Naive thymus-derived CD4-positive, alpha-beta T cell (primary cell): ENCODE measurements around the gene C14orf132. TPM values are rescaled to one million over a fixed set of nuclear protein-coding genes. Genes with fewer than 3 reads are reported as not detected.
"Not testable (repeated sequence)": the region's sequence is repeated elsewhere in the genome, so short reads cannot be mapped to it uniquely, and the experiment has no call there.

Experiments used
- ATAC-seq: fragments of 150-1000 bp; cut with Tn5 transposase; 2 replicates; pipeline ENCODE4 v1.10.0; 2021; ENCODE audit warnings: mild to moderate bottlenecking, moderate library complexity
- CTCF ChIA-PET: fragments of 350-600 bp; sonication (Branson Sonifier 250); formaldehyde crosslinking; loops from one replicate; lab custom pipeline; 2021; ENCODE audit warnings: antibody characterized with exemption; lab: Charles Lee
- POLR2A ChIA-PET: fragments of 350-600 bp; sonication (Branson Sonifier 250); formaldehyde crosslinking; loops from one replicate; lab custom pipeline; 2021; ENCODE audit warnings: antibody characterized with exemption, inconsistent platforms; lab: Charles Lee
- DNase-seq, 9 donors: peaks; one replicate each; pipeline versions ENCODE4 v3.0.0 to v3.0.0-alpha.2; 2020 to 2022; ENCODE audit warnings: mixed read lengths in 1 of 9
- H3K27ac ChIP-seq: one replicate; pipeline ENCODE4 v1.7.0; 2013; ENCODE audit warnings: mild to moderate bottlenecking, low read depth, low read length, moderate library complexity
- H3K27me3 ChIP-seq, 2 donors: one replicate each; pipeline ENCODE4 v1.7.0; 2013; ENCODE audit warnings: low read length in 2 of 2, mild to moderate bottlenecking in 2 of 2, moderate library complexity in 2 of 2; ENCODE audit not compliant: control insufficient read depth in 2 of 2, insufficient read depth in 2 of 2
- H3K36me3 ChIP-seq, 3 experiments: 1 replicate in 2 of 3; 2 replicates in 1 of 3; pipeline ENCODE4 v1.7.0; 2013; ENCODE audit warnings: low read length in 3 of 3, mild to moderate bottlenecking in 3 of 3, moderate library complexity in 1 of 3; ENCODE audit not compliant: insufficient read depth in 3 of 3, control insufficient read depth in 2 of 3
- H3K4me1 ChIP-seq, 2 donors: one replicate each; pipeline ENCODE4 v1.7.0; 2013; ENCODE audit warnings: low read length in 2 of 2, mild to moderate bottlenecking in 2 of 2, moderate library complexity in 1 of 2; ENCODE audit not compliant: control insufficient read depth in 2 of 2, insufficient read depth in 2 of 2
- H3K4me3 ChIP-seq: 2 replicates; pipeline ENCODE4 v1.7.0; 2013; ENCODE audit warnings: mild to moderate bottlenecking, low read length
- H3K9me3 ChIP-seq, 3 experiments: 1 replicate in 2 of 3; 2 replicates in 1 of 3; pipeline ENCODE4 v1.7.0; 2013; ENCODE audit warnings: low read length in 3 of 3; ENCODE audit not compliant: control insufficient read depth in 2 of 3
- H3K27ac Mint-ChIP-seq, 9 donors: one replicate each; pipeline ENCODE4 v1.8.0; 2020 to 2022; ENCODE audit warnings: mixed read lengths in 9 of 9, mild to moderate bottlenecking in 8 of 9, moderate library complexity in 5 of 9, inconsistent platforms in 2 of 9
- H3K27me3 Mint-ChIP-seq, 5 donors: one replicate each; pipeline ENCODE4 v1.8.0; 2021 to 2022; ENCODE audit warnings: mixed read lengths in 5 of 5, mild to moderate bottlenecking in 1 of 5
- H3K36me3 Mint-ChIP-seq, 5 donors: one replicate each; pipeline ENCODE4 v1.8.0; 2020 to 2022; ENCODE audit warnings: mixed read lengths in 5 of 5, mild to moderate bottlenecking in 3 of 5, inconsistent platforms in 1 of 5
- H3K4me1 Mint-ChIP-seq, 7 donors: one replicate each; pipeline ENCODE4 v1.8.0; 2020 to 2022; ENCODE audit warnings: mixed read lengths in 7 of 7, mild to moderate bottlenecking in 3 of 7, inconsistent platforms in 1 of 7
- H3K4me3 Mint-ChIP-seq, 10 donors: one replicate each; pipeline ENCODE4 v1.8.0; 2020 to 2022; ENCODE audit warnings: mild to moderate bottlenecking in 10 of 10, mixed read lengths in 10 of 10, moderate library complexity in 6 of 10, inconsistent platforms in 2 of 10
- H3K9me3 Mint-ChIP-seq, 11 donors: one replicate each; pipeline ENCODE4 v1.8.0; 2020 to 2022; ENCODE audit warnings: mixed read lengths in 11 of 11, mild to moderate bottlenecking in 4 of 11, inconsistent platforms in 1 of 11, moderate library complexity in 1 of 11
- intact Hi-C, 2 donors: fragments of 100-400 bp; cut with micrococcal nuclease; formaldehyde crosslinking; loops; one replicate each; pipeline ENCODE4 v1.15.1; 2023
- polyA plus RNA-seq, 2 donors: library from polyadenylated mRNA; unstranded; fragments of 300-500 nt; fragmentation: Illumina TruSeq; gene quantifications; one replicate each; pipeline ENCODE4 v1.2.3, GENCODE V29; 2021
- total RNA-seq, 6 experiments: library from RNA in 5 of 6; stranded (reverse) in 5 of 6; gene quantifications; 1 replicate in 5 of 6; 2 replicates in 1 of 6; pipeline ENCODE4 v1.2.3 and lab custom pipeline; 2021 to 2026

C14orf132 gene
- total and polyA plus RNA-seq, 7 experiments from 2014 or later, result 0.41 to 22.9 (median 7.2) TPM

- intact Hi-C loops, result no loop called here
- ChIA-PET CTCF (interaction anchor here (0.6 to 1.3 kb wide), 3 partner anchors 10 to 112 kb away, joined by 3 read pairs; no protein-coding TSS in a partner anchor), POLR2A (no interaction called here)
- no peak for ATAC-seq
- DNase-seq, result no peak
- Histone ChIP-seq H3K9me3 (no peaks in the 10 kb centered on the region), H3K36me3 (no peaks in the 10 kb centered on the region), H3K4me1 (no peaks in the 10 kb centered on the region), H3K27me3 (peaks cover 0 to 4% of the 10 kb centered on the region in 2 donors), H3K4me3 (no peak overlapping the region), H3K27ac (no peak overlapping the region)
- Mint-ChIP-seq H3K9me3 (peaks cover 0 to 28% (median 16%) of the 10 kb centered on the region in 11 donors), H3K4me3 (no peak overlapping the region), H3K36me3 (peaks cover 0 to 14% (median 6%) of the 10 kb centered on the region in 5 donors), H3K4me1 (no peaks in the 10 kb centered on the region), H3K27ac (no peak overlapping the region), H3K27me3 (peaks cover 40 to 67% (median 54%) of the 10 kb centered on the region in 5 donors)
These were observed 36.7 kb upstream of the C14orf132 start for GRCh38 chr14:96002498-96002884.

- ATAC-seq, result no peak
- Histone ChIP-seq H3K4me3 (no peak overlapping the region), H3K36me3 (no peaks in the 10 kb centered on the region), H3K9me3 (peaks cover 0 to 8% (median 0%) of the 10 kb centered on the region in 3 experiments), H3K27me3 (no peaks in the 10 kb centered on the region), H3K27ac (no peak overlapping the region), H3K4me1 (no peaks in the 10 kb centered on the region)
- peaks cover 9 to 31% (median 16%) of the 10 kb centered on the region in 11 donors for H3K9me3 Mint-ChIP-seq
- intact Hi-C loops, result no loop called here
- ChIA-PET CTCF (interaction anchor here (0.8 to 1.5 kb wide), 2 partner anchors 54 to 88 kb away, joined by 3 to 6 read pairs; no protein-coding TSS in a partner anchor), POLR2A (no interaction called here)
- peaks cover 0 to 1% (median 0%) of the 10 kb centered on the region in 7 donors for H3K4me1 Mint-ChIP-seq
- DNase-seq, result no peak
- H3K27me3 Mint-ChIP-seq, result peaks cover 0 to 11% (median 1%) of the 10 kb centered on the region in 5 donors
- H3K4me3 Mint-ChIP-seq, result no peak overlapping the region
- peaks cover 0 to 12% (median 8%) of the 10 kb centered on the region in 5 donors for H3K36me3 Mint-ChIP-seq
- no peak overlapping the region for H3K27ac Mint-ChIP-seq
These were observed 28.0 kb upstream of the C14orf132 start for GRCh38 chr14:96011131-96011530.

DNA sequence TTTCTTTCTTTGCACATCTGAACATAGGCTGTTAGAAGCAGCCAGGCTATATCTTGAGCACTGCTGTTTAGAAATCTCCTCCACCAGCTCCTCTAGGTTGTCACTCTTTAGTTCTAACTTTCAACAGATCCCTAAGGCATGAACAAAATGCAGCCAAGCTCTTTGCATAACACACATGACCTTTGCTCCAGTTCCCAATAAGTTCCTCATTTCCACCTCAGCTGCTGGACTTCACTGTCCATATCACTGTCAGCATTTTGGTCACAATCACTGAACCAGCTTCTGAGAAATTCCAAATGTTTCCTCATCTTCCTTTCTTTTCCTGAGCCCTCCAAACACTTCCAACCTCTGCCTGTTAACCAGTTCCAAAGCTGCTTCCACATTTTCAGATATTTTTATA lies 27.6 kb upstream of the C14orf132 start:
- Histone ChIP-seq H3K36me3 (no peaks in the 10 kb centered on the region), H3K27ac (no peak overlapping the region), H3K4me3 (no peak overlapping the region), H3K4me1 (no peaks in the 10 kb centered on the region), H3K27me3 (no peaks in the 10 kb centered on the region), H3K9me3 (peaks cover 0 to 8% (median 0%) of the 10 kb centered on the region in 3 experiments)
- Mint-ChIP-seq H3K36me3 (peaks cover 0 to 12% (median 8%) of the 10 kb centered on the region in 5 donors), H3K27ac (peak overlapping the region in 1 of 9 donors; percentile 74), H3K4me1 (peaks cover 0 to 1% (median 0%) of the 10 kb centered on the region in 7 donors), H3K27me3 (peaks cover 0 to 14% (median 6%) of the 10 kb centered on the region in 5 donors), H3K4me3 (no peak overlapping the region), H3K9me3 (peaks cover 9 to 31% (median 16%) of the 10 kb centered on the region in 11 donors)
- CTCF ChIA-PET, result interaction anchor here (0.8 to 1.6 kb wide), 5 partner anchors 9 to 87 kb away, joined by 3 to 6 read pairs (median 3); no protein-coding TSS in a partner anchor
- no peak for ATAC-seq
- intact Hi-C loops, result loop anchor here in 1 of 2 donors (1.0 kb wide), 2 partner anchors 40 to 87 kb away; no protein-coding TSS in a partner anchor
- no peak for DNase-seq
- POLR2A ChIA-PET, result interaction anchor here (1.2 kb wide), 1 partner anchor 87 kb away, joined by 3 read pairs; no protein-coding TSS in a partner anchor

- CTCF ChIA-PET, result interaction anchor here (0.9 to 1.6 kb wide), 4 partner anchors 10 to 86 kb away, joined by 3 to 6 read pairs (median 4); no protein-coding TSS in a partner anchor
- not testable (repeated sequence) for H3K36me3 ChIP-seq, H3K4me1 Mint-ChIP-seq
These were observed 26.4 kb upstream of the C14orf132 start for GRCh38 chr14:96012757-96013156.

DNA sequence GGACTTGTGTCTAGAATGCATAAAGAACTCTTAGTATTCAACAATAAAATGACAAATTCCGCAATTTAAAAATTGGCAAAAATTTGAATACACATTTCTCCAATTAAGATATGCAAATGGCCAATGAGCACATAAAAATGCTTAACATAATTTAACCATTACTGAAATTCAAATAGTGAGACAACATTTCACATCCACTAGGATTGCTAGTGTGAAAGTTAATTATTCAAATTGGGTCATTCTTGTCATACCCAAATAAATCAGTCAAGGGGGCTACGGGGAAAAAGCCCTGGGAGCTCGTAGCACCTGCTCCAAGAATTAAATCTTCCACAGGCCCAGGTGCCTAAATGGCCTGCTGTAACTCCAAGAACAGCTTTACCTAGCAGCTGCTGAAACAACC lies 25.0 kb upstream of the C14orf132 start:
- Histone ChIP-seq H3K9me3 (peaks cover 0 to 8% (median 0%) of the 10 kb centered on the region in 3 experiments), H3K4me3 (no peak overlapping the region), H3K27me3 (no peaks in the 10 kb centered on the region), H3K4me1 (no peaks in the 10 kb centered on the region), H3K27ac (no peak overlapping the region), H3K36me3 (no peaks in the 10 kb centered on the region)
- peaks cover 0 to 1% (median 0%) of the 10 kb centered on the region in 7 donors for H3K4me1 Mint-ChIP-seq
- ATAC-seq, result no peak
- no peak for DNase-seq
- peaks cover 9 to 31% (median 16%) of the 10 kb centered on the region in 11 donors for H3K9me3 Mint-ChIP-seq
- CTCF ChIA-PET, result interaction anchor here (1.4 to 1.9 kb wide), 3 partner anchors 37 to 88 kb away, joined by 3 to 6 read pairs (median 4); no protein-coding TSS in a partner anchor
- intact Hi-C loops, result no loop called here
- H3K36me3 Mint-ChIP-seq, result peaks cover 0 to 16% (median 8%) of the 10 kb centered on the region in 5 donors
- H3K27me3 Mint-ChIP-seq, result peaks cover 11 to 39% (median 30%) of the 10 kb centered on the region in 5 donors
- no peak overlapping the region for H3K4me3 Mint-ChIP-seq
- no peak overlapping the region for H3K27ac Mint-ChIP-seq
- POLR2A ChIA-PET, result no interaction called here

More at GRCh38 chr14:96012757-96013156, 26.4 kb upstream of the C14orf132 start:
- H3K9me3 ChIP-seq, H3K27me3 ChIP-seq, H3K27ac ChIP-seq, DNase-seq, H3K4me3 Mint-ChIP-seq, POLR2A ChIA-PET, H3K4me3 ChIP-seq, H3K27ac Mint-ChIP-seq, ATAC-seq, H3K4me1 ChIP-seq: not testable (repeated sequence)
- peaks cover 11 to 26% (median 17%) of the 10 kb centered on the region in 5 donors for H3K27me3 Mint-ChIP-seq
- peaks cover 9 to 31% (median 16%) of the 10 kb centered on the region in 11 donors for H3K9me3 Mint-ChIP-seq
- peaks cover 0 to 15% (median 8%) of the 10 kb centered on the region in 5 donors for H3K36me3 Mint-ChIP-seq
- intact Hi-C loops, result loop anchor here in 1 of 2 donors (1.0 kb wide), 2 partner anchors 39 to 86 kb away; no protein-coding TSS in a partner anchor

GRCh38 chr14:96016501-96017160 lies 22.5 kb upstream of the C14orf132 start:
- Mint-ChIP-seq H3K36me3 (peaks cover 0 to 7% (median under 1%) of the 10 kb centered on the region in 5 donors), H3K9me3 (peaks cover 2 to 10% (median 4%) of the 10 kb centered on the region in 11 donors), H3K4me1 (peaks cover 0 to 5% (median 0%) of the 10 kb centered on the region in 7 donors), H3K27ac (no peak overlapping the region), H3K27me3 (peaks cover 11 to 47% (median 38%) of the 10 kb centered on the region in 5 donors), H3K4me3 (no peak overlapping the region)
- no peak for ATAC-seq
- CTCF ChIA-PET, result no interaction called here
- DNase-seq, result no peak
- intact Hi-C loops, result no loop called here
- Histone ChIP-seq H3K4me3 (no peak overlapping the region), H3K9me3 (no peaks in the 10 kb centered on the region), H3K27me3 (no peaks in the 10 kb centered on the region), H3K36me3 (no peaks in the 10 kb centered on the region), H3K4me1 (no peaks in the 10 kb centered on the region), H3K27ac (no peak overlapping the region)
- POLR2A ChIA-PET, result no interaction called here
